Mesendoderm (in vitro differentiated cells): Measurements from ENCODE around the gene GLOD5.

Source experiments
- DNase-seq: peaks from one replicate; pipeline ENCODE4 v3.0.0; 2013
- H2AK5ac ChIP-seq: 2 replicates; pipeline ENCODE4 v1.6.1; 2013; ENCODE audit warnings: low read length, inconsistent platforms
- H2BK120ac ChIP-seq: 2 replicates; pipeline ENCODE4 v1.6.1; 2013; ENCODE audit warnings: low read depth, mild to moderate bottlenecking, low read length, moderate library complexity, mixed read lengths
- H2BK15ac ChIP-seq: replicated peaks from 2 replicates; pipeline ENCODE4 v1.6.1; 2013; ENCODE audit warnings: low read depth, mild to moderate bottlenecking, moderate library complexity
- H2BK5ac ChIP-seq: 2 replicates; pipeline ENCODE4 v1.6.1; 2013; ENCODE audit warnings: low read length, inconsistent platforms
- H3K18ac ChIP-seq: 2 replicates; pipeline ENCODE4 v1.6.1; 2013; ENCODE audit warnings: mild to moderate bottlenecking, low read length, mixed read lengths
- H3K23ac ChIP-seq: one replicate; pipeline ENCODE4 v1.6.1; 2013; ENCODE audit warnings: low read length
- H3K27ac ChIP-seq: 2 replicates; pipeline ENCODE4 v1.5.1; 2013; ENCODE audit warnings: low read depth, mild to moderate bottlenecking, inconsistent platforms, low read length, moderate library complexity
- H3K27me3 ChIP-seq: 2 replicates; pipeline ENCODE4 v1.6.1; 2013; ENCODE audit warnings: low read length, control low read depth, mild to moderate bottlenecking, inconsistent platforms; ENCODE audit not compliant: insufficient read depth, poor library complexity
- H3K36me3 ChIP-seq: 2 replicates; pipeline ENCODE4 v1.6.1; 2013; ENCODE audit warnings: low read length, inconsistent platforms; ENCODE audit not compliant: control insufficient read depth, insufficient read depth
- H3K4ac ChIP-seq: one replicate; pipeline ENCODE4 v1.6.1; 2013; ENCODE audit warnings: low read depth, mild to moderate bottlenecking, low read length, moderate library complexity
- H3K4me1 ChIP-seq: 2 replicates; pipeline ENCODE4 v1.6.1; 2013; ENCODE audit warnings: low read depth, low read length, inconsistent platforms; ENCODE audit not compliant: control insufficient read depth
- H3K4me2 ChIP-seq: 2 replicates; pipeline ENCODE4 v1.6.1; 2013; ENCODE audit warnings: low read length
- H3K4me3 ChIP-seq: 2 replicates; pipeline ENCODE4 v1.5.1; 2013; ENCODE audit warnings: mild to moderate bottlenecking, low read length
- H3K56ac ChIP-seq: one replicate; pipeline ENCODE4 v1.6.1; 2013; ENCODE audit warnings: low read length
- H3K79me1 ChIP-seq: 2 replicates; pipeline ENCODE4 v1.6.1; 2013; ENCODE audit warnings: low read length, inconsistent platforms
- H3K79me2 ChIP-seq: 2 replicates; pipeline ENCODE4 v1.6.1; 2013; ENCODE audit warnings: mild to moderate bottlenecking, low read length; ENCODE audit not compliant: control insufficient read depth, insufficient read depth
- H3K9ac ChIP-seq: 2 replicates; pipeline ENCODE4 v1.6.1; 2013; ENCODE audit warnings: low read length, inconsistent platforms
- H4K5ac ChIP-seq: one replicate; pipeline ENCODE4 v1.6.1; 2013; ENCODE audit warnings: low read length
- H4K8ac ChIP-seq: one replicate; pipeline ENCODE4 v1.6.1; 2013; ENCODE audit warnings: low read depth, mild to moderate bottlenecking, control low read depth, low read length, moderate library complexity
- WGBS: extraction: QIAGEN DNeasy Blood & Tissue Kit; methylation state at CpG from one replicate; pipeline ENCODE4 v1.1.7; 2013; ENCODE audit warnings: low lambda C conversion rate, missing lambda C conversion rate; ENCODE audit not compliant: insufficient coverage; ENCODE audit errors: extremely low coverage; 5-methylcytosine and 5-hydroxymethylcytosine counted together

The GLOD5 gene

GRCh38 chrX:48800574-48801279 is 39.2 kb downstream of the GLOD5 start:
- H3K4ac ChIP-seq, result no peak overlapping the region
- no peaks in the 10 kb centered on the region for H3K79me2 ChIP-seq
- H3K9ac ChIP-seq, result peak overlapping the region; percentile 89
- H3K4me1 ChIP-seq, result no peaks in the 10 kb centered on the region
- no peaks in the 10 kb centered on the region for H3K27me3 ChIP-seq
- WGBS, result no CpG with 5 or more reads among the region's 17 CpGs
- H3K27ac ChIP-seq, result peak overlapping the region; percentile 41
- H3K23ac ChIP-seq, result no peak overlapping the region
- no peak overlapping the region for H2BK5ac ChIP-seq
- H3K79me1 ChIP-seq, result no peaks in the 10 kb centered on the region
- no peak overlapping the region for H3K18ac ChIP-seq
- H3K56ac ChIP-seq, result peak overlapping the region; percentile 86
- H2BK15ac ChIP-seq, result no peak overlapping the region
- H2BK120ac ChIP-seq, result no peak overlapping the region
- DNase-seq, result peak; percentile 6
- peak overlapping the region; percentile 74 for H3K4me2 ChIP-seq
- no peak overlapping the region for H4K8ac ChIP-seq
- no peak overlapping the region for H2AK5ac ChIP-seq
- peak overlapping the region; percentile 58 for H3K4me3 ChIP-seq
- peak overlapping the region; percentile 71 for H4K5ac ChIP-seq
- H3K36me3 ChIP-seq, result no peaks in the 10 kb centered on the region

- Histone ChIP-seq H3K36me3 (no peaks in the 10 kb centered on the region), H4K8ac (no peak within 1 kb of the TSS), H2AK5ac (no peak within 1 kb of the TSS), H3K56ac (peak within 1 kb of the TSS; percentile 95), H3K18ac (peak within 1 kb of the TSS; percentile 94), H3K27me3 (no peaks in the 10 kb centered on the region), H3K23ac (no peak within 1 kb of the TSS), H2BK120ac (no peak within 1 kb of the TSS), H2BK5ac (peak within 1 kb of the TSS; percentile 82), H3K4me1 (no peaks in the 10 kb centered on the region), H3K27ac (peak within 1 kb of the TSS; percentile 95), H3K9ac (peak within 1 kb of the TSS; percentile 89), H3K79me1 (no peaks in the 10 kb centered on the region), H3K79me2 (no peaks in the 10 kb centered on the region), H3K4ac (no peak within 1 kb of the TSS), H2BK15ac (no peak within 1 kb of the TSS), H3K4me3 (peak within 1 kb of the TSS; percentile 75), H4K5ac (peak within 1 kb of the TSS; percentile 71), H3K4me2 (peak within 1 kb of the TSS; percentile 74)
- DNase-seq, result peak; percentile 99
- no CpG with 5 or more reads among the region's 89 CpGs for WGBS
Measured at GRCh38 chrX:48801280-48802088, 39.9 kb downstream of the GLOD5 start, which contains the start of gene HDAC6. Gene HDAC6 (plus strand): TSS chrX:48802067. CDS start chrX:48802693, 626 bp downstream.

- DNase-seq, result peak; percentile 95
- Histone ChIP-seq H3K56ac (peak overlapping the region; percentile 90), H2BK5ac (peak overlapping the region; percentile 82), H4K5ac (no peak overlapping the region), H3K23ac (no peak overlapping the region), H3K27me3 (no peaks in the 10 kb centered on the region), H3K4ac (no peak overlapping the region), H3K79me1 (no peaks in the 10 kb centered on the region), H3K36me3 (no peaks in the 10 kb centered on the region), H3K4me1 (no peaks in the 10 kb centered on the region), H3K18ac (peak overlapping the region; percentile 76), H2BK120ac (no peak overlapping the region), H2AK5ac (no peak overlapping the region), H3K4me3 (peak overlapping the region; percentile 75), H3K4me2 (peak overlapping the region; percentile 38), H4K8ac (no peak overlapping the region), H3K79me2 (no peaks in the 10 kb centered on the region), H2BK15ac (no peak overlapping the region), H3K9ac (peak overlapping the region; percentile 88), H3K27ac (peak overlapping the region; percentile 95)
- WGBS, result no CpG with 5 or more reads among the region's 40 CpGs
Measured at GRCh38 chrX:48802089-48802904, 40.8 kb downstream of the GLOD5 start.

GRCh38 chrX:48802905-48803200 is 41.3 kb downstream of the GLOD5 start:
- no peak overlapping the region for H4K8ac ChIP-seq
- H3K79me1 ChIP-seq, result no peaks in the 10 kb centered on the region
- no CpG with 5 or more reads among the region's 4 CpGs for WGBS
- H3K4ac ChIP-seq, result no peak overlapping the region
- H3K4me1 ChIP-seq, result no peaks in the 10 kb centered on the region
- peak; percentile 8 for DNase-seq
- H2AK5ac ChIP-seq, result no peak overlapping the region
- H3K36me3 ChIP-seq, result no peaks in the 10 kb centered on the region
- no peaks in the 10 kb centered on the region for H3K27me3 ChIP-seq
- peak overlapping the region; percentile 46 for H3K4me3 ChIP-seq
- no peaks in the 10 kb centered on the region for H3K79me2 ChIP-seq
- peak overlapping the region; percentile 57 for H3K27ac ChIP-seq
- no peak overlapping the region for H3K23ac ChIP-seq
- peak overlapping the region; percentile 38 for H3K4me2 ChIP-seq
- no peak overlapping the region for H3K18ac ChIP-seq
- H2BK5ac ChIP-seq, result no peak overlapping the region
- no peak overlapping the region for H2BK15ac ChIP-seq
- no peak overlapping the region for H2BK120ac ChIP-seq
- no peak overlapping the region for H4K5ac ChIP-seq
- peak overlapping the region; percentile 75 for H3K9ac ChIP-seq
- H3K56ac ChIP-seq, result peak overlapping the region; percentile 83

- no peak overlapping the region for H2BK5ac ChIP-seq
- no peak overlapping the region for H4K8ac ChIP-seq
- no peak overlapping the region for H3K4ac ChIP-seq
- no peak overlapping the region for H2BK120ac ChIP-seq
- H3K4me1 ChIP-seq, result no peaks in the 10 kb centered on the region
- H3K4me2 ChIP-seq, result no peak overlapping the region
- no peak overlapping the region for H3K4me3 ChIP-seq
- H2AK5ac ChIP-seq, result no peak overlapping the region
- H3K27me3 ChIP-seq, result no peaks in the 10 kb centered on the region
- H3K79me2 ChIP-seq, result no peaks in the 10 kb centered on the region
- no peak overlapping the region for H3K9ac ChIP-seq
- no peak overlapping the region for H3K23ac ChIP-seq
- H3K56ac ChIP-seq, result no peak overlapping the region
- no peaks in the 10 kb centered on the region for H3K36me3 ChIP-seq
- WGBS, result no CpG with 5 or more reads among the region's 4 CpGs
- no peak for DNase-seq
- H2BK15ac ChIP-seq, result no peak overlapping the region
- no peak overlapping the region for H3K27ac ChIP-seq
- H4K5ac ChIP-seq, result no peak overlapping the region
- H3K79me1 ChIP-seq, result no peaks in the 10 kb centered on the region
- H3K18ac ChIP-seq, result no peak overlapping the region
Measured at GRCh38 chrX:48806081-48806480, 44.5 kb downstream of the GLOD5 start.
